Body of pancreas (tissue), 4 donors: ENCODE measurements around the gene OR10D3.

ENCODE experiments used
- CTCF ChIP-seq, 7 experiments: fragments of 450-650 bp in 4 of 7; fragments of 200-600 bp in 3 of 7; sonication (generic) in 3 of 7; IDR thresholded peaks; one replicate each; pipeline ENCODE4 v1.5.1; 2016 to 2019; ENCODE audit warnings: antibody characterized with exemption in 7 of 7
- POLR2A ChIP-seq, 3 donors: fragments of 450-650 bp; IDR thresholded peaks; one replicate each; pipeline ENCODE4 v1.6.1; 2016; ENCODE audit warnings: antibody characterized with exemption in 3 of 3, mild to moderate bottlenecking in 2 of 3

GRCh38 chr11:124147951-124148350, 35.2 kb upstream of the OR10D3 start:
- TF ChIP-seq POLR2A (IDR thresholded peaks at IDR 0.05) (no peak), CTCF (IDR thresholded peaks at IDR 0.05) (no peak)
